HepG2 (cell line): ENCODE measurements around the gene PTGR2. TPM values are rescaled to one million over a fixed set of nuclear protein-coding genes. Genes with fewer than 3 reads are reported as not detected.

Experiments used
- ATAC-seq: fragments of 200-7000 bp; cut with Tn5 transposase; 3 replicates; pipeline ENCODE4 v1.9.1; 2020; ENCODE audit warnings: mild to moderate bottlenecking, moderate library complexity
- BruUV-seq: library from RNA; stranded (reverse); fragments of 400-500 nt; replicated peaks from 2 replicates; lab custom pipeline; 2021; lab: Mats Ljungman, UMichigan
- CTCF ChIA-PET: fragments of 300-600 bp; formaldehyde crosslinking; extraction: SDS; loops from one replicate; lab custom pipeline; 2021; ENCODE audit warnings: low total read pairs, inconsistent platforms, low intra/inter-chr PET ratio; lab: Yijun Ruan, JAX
- POLR2A ChIA-PET: fragments of 350-600 bp; sonication (Branson Sonifier 250); formaldehyde crosslinking; loops from one replicate; lab custom pipeline; 2020; ENCODE audit warnings: antibody characterized with exemption, inconsistent platforms; lab: Yijun Ruan, JAX
- DNase-seq: peaks from one replicate; pipeline ENCODE4 v3.0.0-alpha.2; 2015; ENCODE audit warnings: low spot score
- FAIRE-seq: peaks from 3 replicates; lab custom pipeline; 2011; peaks lifted over from hg19 to GRCh38; lab: Jason Lieb, UNC
- H2AFZ ChIP-seq: one replicate; pipeline ENCODE4 v1.6.1; 2011; ENCODE audit warnings: low read length, inconsistent platforms
- H3K27ac ChIP-seq: fragments of 300-600 bp; 3 replicates; pipeline ENCODE4 v1.8.0; 2011; ENCODE audit warnings: mixed run types, mild to moderate bottlenecking, mixed read lengths, low read length, inconsistent platforms; ENCODE audit not compliant: insufficient read depth; ENCODE audit errors: extremely low read length
- H3K27me3 ChIP-seq, 2 experiments: fragments of 200-600 bp in 1 of 2; 2 replicates in 1 of 2; 3 replicates in 1 of 2; pipeline versions ENCODE4 v1.6.0 to v1.8.0; 2011; ENCODE audit warnings: low read length in 2 of 2, mild to moderate bottlenecking in 2 of 2, moderate library complexity in 2 of 2, inconsistent platforms in 1 of 2; ENCODE audit not compliant: insufficient read depth in 2 of 2, control insufficient read depth in 1 of 2
- H3K36me3 ChIP-seq, 2 experiments: fragments of 200-600 bp in 1 of 2; replicated peaks in 1 of 2; 2 replicates in 1 of 2; 3 replicates in 1 of 2; pipeline versions ENCODE4 v1.5.1 to v1.8.0; 2011; ENCODE audit warnings: low read length in 2 of 2, inconsistent platforms in 1 of 2; ENCODE audit not compliant: insufficient read depth in 2 of 2, control insufficient read depth in 1 of 2
- H3K4me1 ChIP-seq: 2 replicates; pipeline ENCODE4 v1.5.1; 2012; ENCODE audit warnings: low read length, inconsistent platforms; ENCODE audit not compliant: insufficient read depth
- H3K4me2 ChIP-seq: 2 replicates; pipeline ENCODE4 v1.6.0; 2011; ENCODE audit warnings: low read depth, low read length, inconsistent platforms
- H3K4me3 ChIP-seq, 3 experiments: fragments of 200-600 bp in 1 of 3; sonication (generic), shearing (Covaris generic) in 1 of 3; replicated peaks in 1 of 3; 2 replicates each; pipeline ENCODE4 v1.5.1; 2011 to 2016; ENCODE audit warnings: low read length in 3 of 3, inconsistent platforms in 2 of 3, low read depth in 2 of 3, mild to moderate bottlenecking in 2 of 3, control low read depth in 1 of 3, mixed read lengths in 1 of 3; ENCODE audit not compliant: insufficient read depth in 1 of 3
- H3K79me2 ChIP-seq: one replicate; pipeline ENCODE4 v1.6.1; 2011; ENCODE audit warnings: low read length, inconsistent platforms; ENCODE audit not compliant: insufficient read depth
- H3K9ac ChIP-seq: 2 replicates; pipeline ENCODE4 v1.6.0; 2011; ENCODE audit warnings: mild to moderate bottlenecking, low read depth, low read length, inconsistent platforms; ENCODE audit not compliant: insufficient read depth
- H3K9me3 ChIP-seq: 2 replicates; pipeline ENCODE4 v1.5.1; 2012; ENCODE audit warnings: mild to moderate bottlenecking, low read length
- H4K20me1 ChIP-seq: 2 replicates; pipeline ENCODE4 v1.6.0; 2011; ENCODE audit warnings: inconsistent platforms, mild to moderate bottlenecking, low read length, moderate library complexity; ENCODE audit not compliant: insufficient read depth
- ARNTL ChIP-seq: sonication (generic); formaldehyde crosslinking; IDR thresholded peaks from 2 replicates; pipeline ENCODE4 v1.4.0; 2020; ENCODE audit warnings: mild to moderate bottlenecking, missing genetic modification reagents
- ETV5 ChIP-seq: IDR thresholded peaks from 2 replicates; pipeline ENCODE4 v1.6.1; 2018; ENCODE audit warnings: missing biosample characterization, missing genetic modification reagents, inconsistent platforms, borderline replicate concordance
- GFI1 ChIP-seq: sonication (generic); formaldehyde crosslinking; IDR thresholded peaks from 2 replicates; pipeline ENCODE4 v1.5.0; 2020; ENCODE audit warnings: missing genetic modification reagents, mild to moderate bottlenecking, borderline replicate concordance
- GTF2F1 ChIP-seq: fragments of 150-350 bp; IDR thresholded peaks from 2 replicates; pipeline ENCODE4 v1.6.1; 2014; ENCODE audit warnings: low read length
- MXD4 ChIP-seq: IDR thresholded peaks from 2 replicates; pipeline ENCODE4 v1.6.1; 2016; ENCODE audit warnings: mild to moderate bottlenecking, missing biosample characterization, missing genetic modification reagents
- PHF20 ChIP-seq: sonication (generic); formaldehyde crosslinking; IDR thresholded peaks from 2 replicates; pipeline ENCODE4 v1.5.0; 2020; ENCODE audit warnings: mild to moderate bottlenecking, missing genetic modification reagents
- PLRG1 ChIP-seq: fragments of 450-650 bp; conservative IDR thresholded peaks from 2 replicates; pipeline ENCODE4 v1.6.1; 2016
- SALL1 ChIP-seq: sonication (generic); formaldehyde crosslinking; IDR thresholded peaks from 2 replicates; pipeline ENCODE4 v1.8.0; 2022; ENCODE audit warnings: mild to moderate bottlenecking, missing genetic modification reagents
- SNRNP70 ChIP-seq: fragments of 200-400 bp; formaldehyde crosslinking; IDR thresholded peaks from 2 replicates; pipeline ENCODE4 v1.6.1; 2017; ENCODE audit warnings: mild to moderate bottlenecking, low read depth, low read length, moderate library complexity
- SP140L ChIP-seq: sonication (generic); formaldehyde crosslinking; IDR thresholded peaks from 2 replicates; pipeline ENCODE4 v1.4.0; 2020; ENCODE audit warnings: missing genetic modification reagents, borderline replicate concordance
- ZMYM2 ChIP-seq: sonication (generic); formaldehyde crosslinking; IDR thresholded peaks from 2 replicates; pipeline ENCODE4 v1.8.0; 2022; ENCODE audit warnings: mild to moderate bottlenecking, missing genetic modification reagents
- ZNF414 ChIP-seq: sonication (generic); formaldehyde crosslinking; IDR thresholded peaks from 2 replicates; pipeline ENCODE4 v1.5.0; 2020; ENCODE audit warnings: missing genetic modification reagents
- ZNF446 ChIP-seq: sonication (generic); formaldehyde crosslinking; IDR thresholded peaks from 2 replicates; pipeline ENCODE4 v1.5.0; 2020; ENCODE audit warnings: mild to moderate bottlenecking, missing genetic modification reagents
- WGBS: methylation state at CpG from one replicate; pipeline ENCODE4 v1.1.6; 2017; ENCODE audit warnings: low lambda C conversion rate; 5-methylcytosine and 5-hydroxymethylcytosine counted together
- in situ Hi-C: cut with HindIII; loops from 2 replicates; pipeline ENCODE4 v1.10.0; 2017; ENCODE audit warnings: low pct_unique_long_range_greater_than_20kb; ENCODE audit not compliant: extremely low pct_ligation_motif_present
- intact Hi-C: fragments of 100-400 bp; cut with micrococcal nuclease; formaldehyde crosslinking; loops from one replicate; pipeline ENCODE4 v1.10.0; 2022; ENCODE audit not compliant: unreplicated experiment
- polyA plus RNA-seq, 8 experiments: library from polyadenylated mRNA; depleted of rRNA in 3 of 8; stranded (reverse) in 7 of 8; unstranded in 1 of 8; fragments of >200 nt; fragmentation: Illumina TruSeq in 4 of 8; extraction: Trizol in 4 of 8; gene quantifications; 2 replicates each; pipeline versions ENCODE4 v1.2.1 to v1.2.3, GENCODE V29; 2011 to 2016; ENCODE audit warnings: low read depth in 4 of 8, missing spikeins in 1 of 8, mixed read lengths in 1 of 8; ENCODE audit not compliant: insufficient read depth in 1 of 8
- total RNA-seq, 5 experiments: library from RNA; depleted of rRNA; stranded (reverse); fragments of >200 nt; fragmentation: Illumina TruSeq; extraction: Trizol; gene quantifications; 2 replicates each; pipeline ENCODE4 v1.2.3, GENCODE V29; 2016; ENCODE audit warnings: low read depth in 1 of 5
- TF ChIP-seq, protein P1 (sequence below): sonication (generic); formaldehyde crosslinking; IDR thresholded peaks from 2 replicates; pipeline ENCODE4 v1.4.0; 2020; ENCODE audit warnings: missing genetic modification reagents, borderline replicate concordance

The PTGR2 gene
- total and polyA plus RNA-seq, 2 of the 13 experiments (the other 11 are each of a cell fraction or from before 2014, with no cell fraction given): 3.0 to 4.3 TPM

DNA sequence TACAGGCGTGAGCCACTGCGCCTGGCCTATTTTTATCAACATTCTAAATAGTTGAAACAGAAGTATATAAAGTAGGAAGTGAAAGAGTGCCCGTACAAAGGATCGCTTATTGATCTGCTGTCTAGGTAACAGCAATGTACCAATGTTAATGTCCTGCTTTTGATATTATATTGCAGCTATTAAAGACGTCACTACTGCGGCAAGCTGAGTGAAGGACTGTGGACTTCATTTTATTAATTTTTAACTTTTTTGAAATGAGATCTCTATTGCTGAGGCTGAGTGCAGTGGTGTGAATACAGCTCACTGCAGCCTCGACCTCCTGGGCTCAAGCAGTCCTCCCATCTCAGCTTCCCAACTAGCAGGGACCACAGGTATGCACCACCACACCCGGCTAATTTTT is 10.8 kb downstream of the PTGR2 start (continued):
- TF ChIP-seq ZNF414 (CRISPR knock-in tag): no peak

DNA sequence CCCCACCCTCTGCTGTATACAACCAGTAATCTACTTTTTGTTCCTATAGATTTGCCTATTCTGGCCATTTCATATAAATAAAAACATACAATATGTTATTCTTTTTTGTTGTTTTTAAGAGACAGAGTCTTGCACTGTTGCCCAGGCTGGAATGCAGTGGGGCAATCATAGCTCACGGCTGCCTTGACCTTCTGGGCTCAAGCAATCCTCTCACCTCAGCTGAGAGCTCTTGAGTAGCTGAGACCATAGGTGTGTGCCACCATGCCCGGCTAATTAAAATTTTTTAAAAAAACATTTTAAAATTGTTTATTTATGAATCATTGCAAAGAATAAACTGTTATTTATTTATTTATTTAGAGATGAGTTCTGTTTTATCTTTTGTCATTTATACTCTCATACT is 11.6 kb downstream of the PTGR2 start:
- Histone ChIP-seq H3K27ac (no peak overlapping the region), H2AFZ (no peak overlapping the region), H4K20me1 (no peaks in the 10 kb centered on the region), H3K4me3 (no peak overlapping the region), H3K79me2 (no peaks in the 10 kb centered on the region), H3K36me3 (0 out of 5 replicates have a peak, but pooled peaks cover 0 to 1% of the 10 kb centered on the region in 2 experiments), H3K4me1 (no peaks in the 10 kb centered on the region), H3K9me3 (no peaks in the 10 kb centered on the region), H3K4me2 (no peak overlapping the region), H3K9ac (no peak overlapping the region), H3K27me3 (no peaks in the 10 kb centered on the region)
- FAIRE-seq (no peak), DNase-seq (no peak), ATAC-seq (no peak)
- no TSS peak for BruUV-seq
- intact Hi-C loops: no loop called here
- 96% methylated on average over 2 of the region's 2 CpGs for WGBS
- TF ChIP-seq SP140L (no peak), PHF20 (CRISPR knock-in tag) (no peak), SNRNP70 (no peak), PLRG1 (no peak), MXD4 (CRISPR knock-in tag) (no peak), ETV5 (CRISPR knock-in tag) (no peak), GFI1 (CRISPR knock-in tag) (no peak), GTF2F1 (no peak), SALL1 (CRISPR knock-in tag) (no peak), ARNTL (CRISPR knock-in tag) (no peak), ZNF446 (CRISPR knock-in tag) (no peak), ZMYM2 (no peak)
- TF ChIP-seq, protein P1, sequence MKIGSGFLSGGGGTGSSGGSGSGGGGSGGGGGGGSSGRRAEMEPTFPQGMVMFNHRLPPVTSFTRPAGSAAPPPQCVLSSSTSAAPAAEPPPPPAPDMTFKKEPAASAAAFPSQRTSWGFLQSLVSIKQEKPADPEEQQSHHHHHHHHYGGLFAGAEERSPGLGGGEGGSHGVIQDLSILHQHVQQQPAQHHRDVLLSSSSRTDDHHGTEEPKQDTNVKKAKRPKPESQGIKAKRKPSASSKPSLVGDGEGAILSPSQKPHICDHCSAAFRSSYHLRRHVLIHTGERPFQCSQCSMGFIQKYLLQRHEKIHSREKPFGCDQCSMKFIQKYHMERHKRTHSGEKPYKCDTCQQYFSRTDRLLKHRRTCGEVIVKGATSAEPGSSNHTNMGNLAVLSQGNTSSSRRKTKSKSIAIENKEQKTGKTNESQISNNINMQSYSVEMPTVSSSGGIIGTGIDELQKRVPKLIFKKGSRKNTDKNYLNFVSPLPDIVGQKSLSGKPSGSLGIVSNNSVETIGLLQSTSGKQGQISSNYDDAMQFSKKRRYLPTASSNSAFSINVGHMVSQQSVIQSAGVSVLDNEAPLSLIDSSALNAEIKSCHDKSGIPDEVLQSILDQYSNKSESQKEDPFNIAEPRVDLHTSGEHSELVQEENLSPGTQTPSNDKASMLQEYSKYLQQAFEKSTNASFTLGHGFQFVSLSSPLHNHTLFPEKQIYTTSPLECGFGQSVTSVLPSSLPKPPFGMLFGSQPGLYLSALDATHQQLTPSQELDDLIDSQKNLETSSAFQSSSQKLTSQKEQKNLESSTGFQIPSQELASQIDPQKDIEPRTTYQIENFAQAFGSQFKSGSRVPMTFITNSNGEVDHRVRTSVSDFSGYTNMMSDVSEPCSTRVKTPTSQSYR (CRISPR knock-in tag): no peak
- in situ Hi-C loops: no loop called here
- ChIA-PET POLR2A (interaction anchor here (1.5 kb wide), 1 partner anchor 12 kb away, joined by 3 read pairs; no protein-coding TSS in a partner anchor), CTCF (no interaction called here)
